NCI-H2107 treated with DMSO at 0.1 percent for 48 hours (cell line): ENCODE measurements around the gene TICAM2.

Experiments
- DNase-seq: peaks from one replicate; lab custom pipeline; 2025; ENCODE audit not compliant: unreplicated experiment; lab: John Stamatoyannopoulos, UW

The TICAM2 gene

DNA sequence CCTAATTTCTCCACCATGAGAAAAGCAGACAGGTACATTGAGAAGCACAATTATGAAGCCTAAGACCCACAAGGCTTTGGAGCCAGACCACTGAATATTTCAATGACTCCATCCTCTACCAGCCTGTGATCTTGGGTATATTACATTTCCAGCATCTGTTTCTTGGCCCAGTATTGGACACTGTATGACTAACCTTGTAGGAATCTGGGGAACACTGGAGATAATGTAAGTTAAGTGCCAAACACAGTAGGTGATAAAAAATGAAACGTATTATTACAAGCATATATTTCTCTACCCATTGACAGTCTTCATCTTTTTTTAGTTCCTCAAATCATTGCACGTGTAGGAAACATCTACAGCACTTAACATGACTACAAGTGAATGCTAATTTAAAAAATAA, 29.1 kb downstream of the TICAM2 start:
- DNase-seq, result no peak

DNA sequence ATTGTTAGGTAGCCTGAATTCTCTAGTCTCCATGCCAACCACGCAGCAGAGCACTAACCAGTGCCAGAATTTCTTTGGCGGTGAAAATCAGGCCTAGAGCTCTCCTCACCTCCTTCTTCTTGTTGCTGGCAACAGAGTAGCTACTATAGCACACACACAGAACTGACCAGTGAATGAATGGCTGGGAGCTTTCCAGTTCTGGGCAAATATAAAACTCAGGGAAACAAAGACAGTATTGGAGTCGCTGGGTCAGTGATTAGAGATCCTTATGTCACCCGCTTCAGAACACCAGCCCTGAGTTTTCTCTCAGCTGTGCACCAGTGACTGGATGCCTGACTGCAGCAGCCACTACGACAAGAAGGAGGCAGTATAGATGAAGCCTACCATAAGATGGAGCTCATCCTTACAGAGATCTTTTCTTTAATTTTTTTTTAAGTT, 30.8 kb downstream of the TICAM2 start:
- DNase-seq, result no peak

DNA sequence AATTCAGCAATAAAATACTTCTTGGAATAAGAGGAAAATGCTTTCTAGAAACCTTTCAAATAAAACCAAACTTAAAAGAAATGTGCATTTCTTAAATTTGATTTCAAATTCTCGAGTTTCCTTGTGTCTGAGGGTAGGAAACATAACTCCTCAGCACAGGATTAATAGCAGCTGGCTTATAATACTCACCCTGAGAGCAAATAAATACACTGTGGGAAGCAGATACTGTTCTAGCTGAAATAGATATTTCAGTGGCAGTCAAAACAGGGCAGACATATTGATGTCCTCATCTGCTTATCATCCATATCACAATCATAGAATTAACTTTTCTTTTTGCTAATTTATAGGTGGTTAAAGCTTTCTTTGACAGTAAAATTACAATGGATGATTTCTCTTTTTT, 33.6 kb downstream of the TICAM2 start:
- no peak for DNase-seq

DNA sequence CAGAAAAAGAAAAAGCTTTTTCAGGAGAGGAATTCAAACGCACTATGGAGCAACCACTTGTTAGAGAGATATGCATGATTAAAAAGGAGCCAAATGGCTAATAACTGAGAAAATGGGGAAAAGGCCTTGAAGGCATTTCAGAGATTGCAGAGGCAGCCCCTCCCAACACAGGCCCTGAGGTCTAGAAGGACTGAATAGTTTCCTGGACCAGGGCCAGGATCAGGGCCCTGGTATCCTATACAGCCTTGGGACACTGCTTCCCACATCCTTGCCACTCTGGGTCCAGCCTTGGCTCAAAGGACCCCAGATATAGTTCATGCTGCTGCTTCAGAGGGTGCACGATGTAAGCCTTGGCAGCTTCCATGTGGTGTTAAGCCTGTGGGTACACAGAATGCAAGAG, 37.0 kb downstream of the TICAM2 start:
- DNase-seq, result no peak

DNA sequence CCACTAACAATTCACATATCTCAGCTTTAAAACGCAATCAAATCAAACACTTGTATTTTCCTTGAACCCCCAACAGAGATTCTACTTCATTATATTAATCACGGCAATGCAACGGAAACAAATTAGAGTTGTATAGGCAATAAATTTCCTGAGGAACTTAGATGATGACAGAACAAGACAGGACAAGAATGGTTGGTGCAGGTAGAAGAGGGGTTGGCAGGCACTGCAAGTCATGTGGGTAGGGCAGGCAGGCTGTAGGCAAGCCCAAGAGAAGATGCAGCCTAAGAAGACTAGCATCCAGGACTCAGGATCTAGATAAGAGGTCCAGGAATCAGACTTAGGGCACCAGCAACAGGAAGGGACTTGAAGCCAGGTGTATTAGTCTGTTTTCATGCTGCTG, 41.1 kb downstream of the TICAM2 start:
- no peak for DNase-seq

DNA sequence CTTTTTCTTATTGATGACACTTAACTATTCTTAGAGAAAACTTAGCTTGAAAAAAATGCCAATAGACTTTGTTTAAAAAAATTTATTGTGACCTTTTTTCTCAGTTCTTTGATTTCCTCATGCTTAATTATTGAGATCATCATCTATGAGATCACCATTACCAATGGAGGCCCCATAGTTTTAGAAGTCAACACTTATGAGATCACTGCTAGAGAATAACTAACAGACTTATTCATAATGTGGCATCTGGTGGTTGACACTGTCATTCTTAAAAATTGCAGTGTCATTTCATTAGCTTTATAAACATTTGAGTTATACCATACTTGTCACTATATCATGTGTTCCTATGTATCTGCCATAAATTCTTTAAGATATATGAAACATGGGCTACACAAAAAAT, 42.8 kb downstream of the TICAM2 start:
- DNase-seq, result no peak

DNA sequence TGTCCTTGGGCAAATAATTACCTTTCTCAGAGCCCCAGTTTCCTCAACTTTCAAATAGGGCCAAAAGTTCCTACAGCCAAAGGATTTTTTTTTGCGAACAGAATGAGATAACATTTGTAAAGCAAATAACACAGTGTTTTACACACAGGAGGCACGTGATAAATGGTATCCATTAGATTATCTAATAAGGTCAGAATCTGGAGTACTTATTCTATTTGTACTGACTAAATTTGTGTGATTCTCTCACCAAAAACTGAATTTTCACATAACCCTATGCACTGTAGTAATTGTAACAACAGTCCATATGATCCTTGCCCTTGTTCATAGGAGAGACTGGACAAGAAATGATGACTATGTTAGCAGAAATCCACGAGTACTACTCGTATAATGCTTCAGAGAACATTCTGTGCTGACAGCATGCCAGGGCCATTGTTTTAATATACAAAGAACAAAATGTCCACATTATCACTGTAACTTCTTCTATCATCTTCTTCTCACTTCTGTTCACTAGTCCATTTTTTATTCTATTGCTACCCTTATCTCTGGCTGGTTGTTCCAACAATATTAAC, 43.8 kb downstream of the TICAM2 start:
- DNase-seq, result no peak

DNA sequence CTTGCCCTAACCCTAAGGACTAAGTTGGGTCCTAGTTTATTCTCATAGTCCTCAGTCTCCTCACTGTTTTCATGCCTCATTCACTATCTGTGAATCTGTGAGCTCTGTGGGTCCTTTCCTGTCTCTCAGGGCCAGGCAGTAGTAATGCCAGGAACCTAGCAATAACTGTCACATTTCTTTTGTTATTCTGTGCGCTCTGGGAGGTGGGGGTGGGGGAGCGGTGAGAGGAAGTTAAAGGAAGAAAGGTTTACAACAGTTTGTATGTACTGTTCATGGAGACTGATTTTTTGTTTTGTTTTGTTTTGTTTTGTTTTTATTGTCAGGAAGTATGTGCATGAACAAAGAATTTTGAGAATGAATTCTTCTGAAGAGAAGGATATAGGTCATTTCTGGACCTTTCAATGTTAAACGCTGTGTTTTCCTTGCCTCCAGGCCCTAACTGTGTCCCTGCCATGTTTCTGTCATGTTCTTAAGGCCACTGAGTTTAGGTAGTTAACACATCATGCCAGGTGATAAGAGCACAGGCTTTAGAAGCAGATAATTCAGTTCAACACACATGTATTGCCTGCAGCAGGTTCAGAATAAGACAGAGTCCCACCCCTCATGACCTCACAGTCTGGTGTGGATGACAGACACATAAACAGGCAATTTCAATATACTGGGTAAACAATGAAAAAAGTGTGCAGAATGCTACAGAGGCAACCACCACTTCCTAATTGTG, 44.5 kb downstream of the TICAM2 start:
- DNase-seq, result no peak

DNA sequence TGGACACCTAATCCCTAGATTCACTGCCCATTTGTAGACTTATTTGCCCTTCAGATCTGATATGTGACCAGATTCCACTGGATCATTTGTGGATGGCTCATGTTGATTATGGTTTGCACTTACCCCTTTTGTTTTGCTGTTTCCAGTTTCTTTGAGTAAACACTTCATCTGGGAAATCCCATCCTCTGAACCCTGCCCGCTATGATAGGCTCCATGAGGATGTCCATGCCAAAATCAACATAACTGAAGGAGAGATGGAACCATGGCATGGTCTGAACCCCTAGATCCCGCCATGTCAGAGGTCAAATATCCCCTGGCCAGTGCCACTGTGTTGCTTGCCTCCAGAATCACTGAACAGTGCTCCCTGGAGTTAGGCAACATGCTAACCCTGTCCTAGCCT, 46.0 kb downstream of the TICAM2 start:
- DNase-seq, result no peak

DNA sequence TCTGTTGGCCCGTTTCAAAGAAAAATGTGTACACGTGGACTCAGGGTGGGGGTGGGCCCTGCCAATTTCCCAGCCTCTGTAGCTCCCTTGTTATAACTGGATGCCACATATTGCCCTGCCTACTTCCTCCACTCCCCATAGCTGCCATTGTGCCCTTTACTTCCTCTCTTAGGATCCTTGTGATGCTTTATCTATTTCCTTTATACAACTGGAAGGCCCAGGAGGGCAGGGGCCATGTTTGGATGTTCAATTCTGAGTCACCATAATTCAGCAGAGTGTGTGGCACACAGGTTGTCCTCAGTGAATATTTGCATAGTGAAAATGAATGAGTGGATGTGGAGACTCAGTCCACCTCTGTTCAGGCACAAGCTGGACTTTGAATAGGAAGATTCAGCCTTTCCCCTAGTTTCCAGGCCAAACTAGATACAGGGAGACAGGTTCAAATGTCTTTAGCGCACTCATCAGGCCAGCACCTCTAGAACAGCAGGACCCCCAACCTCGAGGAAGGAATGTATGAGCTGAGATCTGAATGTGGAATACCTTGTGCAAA, 47.1 kb downstream of the TICAM2 start:
- DNase-seq, result no peak

DNA sequence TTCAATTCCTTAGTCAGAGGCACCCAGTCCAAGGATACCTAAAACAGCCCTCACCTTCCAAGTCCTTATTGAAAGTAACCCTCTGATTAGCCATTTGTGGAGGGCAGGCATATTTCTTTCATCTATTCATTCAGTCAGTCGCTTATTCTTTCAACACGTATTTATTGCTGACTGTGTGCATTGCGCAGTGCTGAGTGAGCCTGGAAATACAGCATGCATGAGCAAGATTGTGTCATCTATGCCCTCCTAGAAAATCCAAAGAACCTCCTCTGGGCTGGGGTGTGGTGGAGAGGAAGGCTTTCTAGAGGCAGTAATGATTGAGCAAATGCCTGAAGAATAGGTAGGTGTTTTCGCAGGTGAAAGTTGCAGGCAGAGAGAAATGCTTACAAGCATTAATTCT, 49.2 kb downstream of the TICAM2 start:
- no peak for DNase-seq

DNA sequence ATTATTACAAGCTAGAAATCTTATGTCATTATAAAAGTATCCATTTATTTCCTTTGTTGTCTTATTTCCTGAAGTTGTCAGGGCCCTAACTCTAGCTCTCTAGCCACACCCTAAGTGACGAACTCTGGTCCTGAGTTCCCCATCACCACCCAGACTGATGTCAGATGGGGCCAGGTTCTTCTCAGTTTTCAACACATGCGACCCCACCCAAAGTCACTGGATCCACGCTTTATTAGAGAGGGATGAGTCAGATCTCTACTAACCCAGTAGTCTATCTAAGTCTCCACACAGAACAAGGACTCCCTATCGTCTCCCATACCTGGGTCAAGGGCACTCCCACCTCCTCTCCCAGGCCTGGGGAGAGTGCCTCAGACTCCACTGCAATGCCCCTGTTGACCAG, 50.9 kb downstream of the TICAM2 start:
- DNase-seq, result no peak

DNA sequence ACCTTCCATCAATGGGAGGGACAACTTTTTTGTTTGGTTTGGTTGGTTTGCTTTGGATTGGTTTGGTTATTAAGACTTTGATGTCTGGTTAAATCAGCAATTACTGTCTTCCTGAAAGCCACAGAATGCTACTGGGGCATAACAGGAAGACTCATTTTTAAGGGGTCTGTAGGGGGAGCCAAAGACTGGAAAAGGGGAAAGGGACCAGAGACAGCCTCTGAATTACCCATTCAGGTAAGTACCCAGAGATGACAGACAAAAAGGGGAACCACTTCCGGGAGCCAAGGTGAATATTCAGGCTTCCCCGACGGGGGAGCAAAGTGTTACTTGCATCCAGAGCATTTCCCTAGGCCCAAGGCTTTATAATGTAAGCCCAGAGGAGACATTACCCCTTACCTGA, 53.1 kb downstream of the TICAM2 start:
- DNase-seq, result no peak

DNA sequence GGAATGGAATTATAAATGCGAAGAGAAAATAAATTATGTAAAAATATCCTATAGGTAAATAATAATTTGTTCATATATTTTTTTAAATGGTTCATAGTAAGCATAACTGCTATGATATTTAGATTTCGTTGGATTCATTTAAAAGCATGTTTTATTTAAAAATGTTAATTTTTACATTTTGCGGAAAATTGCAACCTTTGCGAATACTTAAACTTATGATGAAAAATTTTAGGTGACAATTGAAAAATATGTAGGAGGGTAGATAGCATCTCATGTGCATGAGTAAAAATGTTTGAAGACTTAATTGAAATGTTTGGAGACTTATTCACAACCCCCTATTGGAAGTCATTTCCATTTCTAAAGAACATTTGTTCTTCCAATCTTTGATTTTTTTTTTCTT, 53.6 kb downstream of the TICAM2 start:
- no peak for DNase-seq

DNA sequence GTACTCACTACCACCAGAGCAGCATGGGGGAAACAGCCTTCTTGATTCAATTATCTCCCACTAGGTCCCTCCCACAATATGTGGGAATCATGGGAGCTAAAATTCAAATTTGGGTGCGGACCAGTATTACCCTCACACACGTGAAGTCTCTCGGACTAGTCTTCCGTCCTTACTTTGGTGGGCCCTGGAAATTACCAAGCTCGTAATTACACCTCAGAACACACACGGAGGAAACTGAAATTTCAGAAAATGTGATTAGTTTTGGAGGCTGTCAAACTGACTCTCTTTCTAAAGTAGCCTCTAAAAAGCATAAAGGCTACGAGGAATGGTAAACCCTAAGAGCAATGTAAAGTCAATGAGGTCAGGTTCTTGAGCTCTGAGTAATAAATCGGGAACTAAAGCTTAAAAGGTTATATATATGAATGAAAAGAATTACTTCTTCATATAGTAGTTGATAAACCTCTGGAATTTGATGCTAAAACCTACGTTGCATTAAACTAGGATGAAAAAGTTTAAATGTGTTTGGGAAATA, 56.9 kb downstream of the TICAM2 start:
- no peak for DNase-seq

DNA sequence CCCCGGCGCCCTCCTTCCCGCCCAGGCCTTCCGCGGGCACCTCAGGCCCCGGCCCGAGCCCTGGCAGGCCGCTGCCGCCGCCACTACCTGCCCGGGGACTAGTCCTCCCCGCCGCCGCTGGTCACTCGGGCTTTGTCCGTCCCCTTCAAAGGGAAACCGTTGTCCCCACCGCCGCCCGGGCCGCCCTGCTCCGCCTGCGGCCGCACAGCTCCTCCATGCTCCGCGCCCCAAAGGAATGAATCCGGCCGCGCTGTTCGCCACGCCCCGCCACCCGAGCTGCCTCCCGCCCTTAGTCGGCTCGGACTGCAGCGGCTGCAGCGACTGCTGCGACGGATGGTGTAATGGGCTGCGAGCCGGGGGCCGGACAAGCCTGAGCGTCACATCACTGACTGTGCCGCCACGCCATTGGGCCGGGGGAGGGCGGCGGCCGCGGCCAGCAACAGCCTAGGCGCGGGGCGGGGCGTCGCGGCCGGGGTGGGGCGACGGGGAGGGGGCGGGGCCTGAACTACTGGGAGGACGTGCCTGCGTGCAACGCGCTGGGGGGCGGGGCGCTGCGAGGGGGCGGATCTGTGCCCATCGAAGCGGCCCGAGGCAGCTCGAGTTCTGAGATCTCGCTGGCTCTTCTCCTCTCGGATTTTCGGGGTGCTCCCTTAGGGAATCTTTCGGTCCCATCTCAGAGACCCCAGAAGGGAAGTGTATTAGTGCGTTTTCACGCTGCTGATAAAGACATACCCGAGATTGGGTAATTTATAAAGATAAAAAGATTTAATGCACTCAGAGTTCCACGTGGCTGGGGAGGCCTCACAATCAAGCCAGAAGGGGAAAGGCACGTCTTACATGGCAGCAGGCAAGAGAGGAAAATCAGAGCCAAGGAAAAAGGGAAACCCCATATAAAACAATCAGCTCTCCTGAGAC, 57.6 kb downstream of the TICAM2 start, which contains the start of gene FEM1C:
FEM1C (minus strand) TSS at position 340 of the 915 bp plus-strand sequence. CDS start 1,282 bp downstream, outside the sequence.
- peak; percentile 71 for DNase-seq

DNA sequence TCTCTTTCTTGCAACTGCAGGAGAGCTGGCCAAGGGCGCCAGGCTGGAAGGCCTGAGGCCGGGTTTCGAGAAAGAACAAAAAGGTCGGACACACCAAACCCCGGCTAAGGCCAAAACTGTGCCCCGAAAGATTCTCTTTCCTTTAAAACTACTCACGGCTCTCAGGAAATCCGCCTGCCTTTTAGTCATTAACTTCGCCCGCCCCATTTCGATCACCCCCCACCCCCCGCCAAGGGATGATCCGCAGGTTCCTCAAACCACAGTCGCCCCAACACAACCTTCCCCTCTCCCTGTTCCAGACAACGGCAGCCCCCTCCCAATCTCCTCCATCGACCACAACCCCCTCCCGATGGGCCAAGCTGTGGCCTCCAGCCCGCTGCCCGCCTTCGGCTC, 58.2 kb downstream of the TICAM2 start:
- DNase-seq, result no peak

DNA sequence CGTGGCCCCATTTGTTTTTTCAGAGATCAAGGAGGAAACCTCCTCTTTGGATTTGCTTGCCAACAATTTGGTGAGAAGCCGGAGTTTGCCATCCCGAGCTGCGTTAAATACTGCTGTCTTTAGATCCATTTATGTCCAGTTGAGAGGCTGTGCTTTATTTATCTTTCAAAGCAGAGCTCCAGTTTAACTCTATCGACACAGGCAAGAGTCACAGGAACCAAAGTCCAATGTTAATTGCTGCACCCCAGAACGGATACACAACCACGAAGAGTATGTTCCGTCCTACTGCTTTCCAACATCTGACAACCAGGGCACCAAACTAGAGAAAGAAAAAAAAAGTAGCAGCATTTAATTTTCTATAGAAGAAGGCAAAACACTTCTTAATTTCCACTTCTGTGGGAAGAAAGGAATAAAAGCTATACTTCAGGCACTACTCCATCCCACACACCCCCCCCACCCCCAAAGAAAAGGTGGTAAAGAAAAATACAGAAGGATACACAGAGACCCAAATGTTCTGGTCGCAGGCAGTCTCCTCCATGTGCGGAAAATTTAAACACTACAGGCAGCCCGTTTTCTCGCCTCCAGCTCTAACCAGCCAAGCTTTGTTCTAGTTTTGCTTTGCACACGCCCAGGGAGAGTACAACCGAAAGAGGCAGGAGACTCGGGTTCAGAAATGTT, 58.8 kb downstream of the TICAM2 start:
- no peak for DNase-seq

DNA sequence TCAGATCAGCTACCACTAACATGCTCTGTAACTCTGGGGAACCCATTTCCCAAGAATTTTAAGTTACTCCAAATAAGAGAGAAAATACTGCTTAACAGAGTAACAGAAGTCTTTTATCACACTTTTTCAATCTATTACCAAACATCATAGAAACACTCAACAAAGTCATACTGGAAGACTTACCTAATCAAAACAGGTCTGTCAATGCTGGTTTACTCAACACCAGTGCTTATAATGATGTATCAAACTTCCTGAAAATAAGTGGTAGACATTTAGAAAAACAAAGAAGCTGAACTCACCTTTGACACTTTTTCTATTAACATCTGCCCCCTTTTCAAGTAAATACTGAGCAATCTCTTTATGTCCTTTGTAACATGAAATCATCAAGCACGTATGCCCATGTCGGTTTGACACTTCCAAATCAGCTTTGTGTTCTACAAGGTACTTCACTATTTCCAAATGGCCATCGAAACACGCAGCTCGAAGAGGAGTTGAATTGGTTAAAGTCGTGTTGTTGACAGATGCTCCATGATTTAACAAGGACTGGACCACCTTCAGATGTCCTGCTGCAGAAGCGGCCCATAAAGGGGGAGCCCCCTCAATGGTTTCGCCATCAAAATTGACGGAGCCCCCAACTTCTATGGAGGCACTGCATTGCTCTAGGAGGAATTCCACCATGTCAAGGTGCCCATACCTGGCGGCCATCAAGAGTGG, 59.5 kb downstream of the TICAM2 start:
- DNase-seq, result no peak

DNA sequence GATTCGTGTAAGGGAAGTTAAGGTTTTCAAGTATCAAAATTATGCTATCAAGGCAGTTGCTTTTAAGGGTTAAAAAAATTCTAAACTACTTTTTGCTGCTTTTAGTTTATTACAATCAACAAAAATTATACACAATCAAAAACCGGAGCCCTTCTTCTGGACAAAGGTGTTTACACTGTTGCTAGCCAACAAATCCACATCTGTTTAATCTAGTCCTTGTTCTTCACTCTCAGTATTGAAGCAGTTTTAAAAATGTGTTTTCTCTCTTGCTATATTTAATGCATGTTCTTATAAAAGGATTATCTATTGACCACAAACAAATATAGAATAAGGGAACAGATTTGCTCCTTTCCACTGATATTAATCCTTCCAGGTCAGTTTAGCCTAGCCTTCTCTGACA, 60.2 kb downstream of the TICAM2 start:
- DNase-seq, result no peak
